ENCODE measurements around the gene ROR2.
"Not testable (repeated sequence)": the region's sequence is repeated elsewhere in the genome, so short reads cannot be mapped to it uniquely, and the experiment has no call there.

ROR2 gene

GRCh38 chr9:91914937-91915336, 35.1 kb downstream of the ROR2 start:
- no peak overlapping the region for H3K4me3 ChIP-seq (ENCODE audit: low read depth, low read length)
- no peak for TF ChIP-seq CTCF (IDR thresholded peaks at IDR 0.05; ENCODE audit: borderline replicate concordance, insufficient read depth, low read depth, low read length)

- no peak for TF ChIP-seq CTCF (IDR thresholded peaks at IDR 0.05; ENCODE audit: borderline replicate concordance, insufficient read depth, low read depth, low read length)
- H3K4me3 ChIP-seq (ENCODE audit: low read depth, low read length) = no peak overlapping the region
Observed at GRCh38 chr9:91914404-91914803, 35.6 kb downstream of the ROR2 start.

- TF ChIP-seq CTCF (IDR thresholded peaks at IDR 0.05; ENCODE audit: borderline replicate concordance, insufficient read depth, low read depth, low read length) = no peak
- H3K4me3 ChIP-seq (ENCODE audit: low read depth, low read length) = no peak overlapping the region
Observed at GRCh38 chr9:91913986-91914385, 36.0 kb downstream of the ROR2 start.

GRCh38 chr9:91913096-91913495, 36.9 kb downstream of the ROR2 start:
- no peak for TF ChIP-seq CTCF (IDR thresholded peaks at IDR 0.05; ENCODE audit: borderline replicate concordance, insufficient read depth, low read depth, low read length)
- H3K4me3 ChIP-seq (ENCODE audit: low read depth, low read length) = no peak overlapping the region

- H3K4me3 ChIP-seq (ENCODE audit: low read depth, low read length) = no peak overlapping the region
- no peak for TF ChIP-seq CTCF (IDR thresholded peaks at IDR 0.05; ENCODE audit: borderline replicate concordance, insufficient read depth, low read depth, low read length)
Observed at GRCh38 chr9:91911657-91912056, 38.4 kb downstream of the ROR2 start.

- not testable (repeated sequence) for H3K4me3 ChIP-seq (ENCODE audit: low read depth, low read length)
Observed at GRCh38 chr9:91909256-91909655, 40.8 kb downstream of the ROR2 start.

- TF ChIP-seq CTCF (IDR thresholded peaks at IDR 0.05; ENCODE audit: borderline replicate concordance, insufficient read depth, low read depth, low read length) = no peak
- no peak overlapping the region for H3K4me3 ChIP-seq (ENCODE audit: low read depth, low read length)
Observed at GRCh38 chr9:91908746-91909145, 41.3 kb downstream of the ROR2 start.

GRCh38 chr9:91908293-91908623, 41.8 kb downstream of the ROR2 start:
- no peak overlapping the region for H3K4me3 ChIP-seq (ENCODE audit: low read depth, low read length)
- no peak for TF ChIP-seq CTCF (IDR thresholded peaks at IDR 0.05; ENCODE audit: borderline replicate concordance, insufficient read depth, low read depth, low read length)

Data from GM12875 (cell line).